ENCODE results near the gene PPIL1.

The PPIL1 gene

GRCh38 chr6:36808634-36809033 is 66.0 kb downstream of the PPIL1 start:
- no peaks in the 10 kb centered on the region for H3K27me3 ChIP-seq (ENCODE audit: insufficient read depth, low read depth)
- no peak overlapping the region for H2AFZ ChIP-seq (ENCODE audit: low read depth)
- H3K36me3 ChIP-seq (ENCODE audit: insufficient read depth), result no peaks in the 10 kb centered on the region
- no peak overlapping the region for H3K27ac ChIP-seq
- no peaks in the 10 kb centered on the region for H3K4me1 ChIP-seq (ENCODE audit: low read depth, poor library complexity, severe bottlenecking)
- H3K4me2 ChIP-seq, result no peak overlapping the region
- TF ChIP-seq, protein P1, sequence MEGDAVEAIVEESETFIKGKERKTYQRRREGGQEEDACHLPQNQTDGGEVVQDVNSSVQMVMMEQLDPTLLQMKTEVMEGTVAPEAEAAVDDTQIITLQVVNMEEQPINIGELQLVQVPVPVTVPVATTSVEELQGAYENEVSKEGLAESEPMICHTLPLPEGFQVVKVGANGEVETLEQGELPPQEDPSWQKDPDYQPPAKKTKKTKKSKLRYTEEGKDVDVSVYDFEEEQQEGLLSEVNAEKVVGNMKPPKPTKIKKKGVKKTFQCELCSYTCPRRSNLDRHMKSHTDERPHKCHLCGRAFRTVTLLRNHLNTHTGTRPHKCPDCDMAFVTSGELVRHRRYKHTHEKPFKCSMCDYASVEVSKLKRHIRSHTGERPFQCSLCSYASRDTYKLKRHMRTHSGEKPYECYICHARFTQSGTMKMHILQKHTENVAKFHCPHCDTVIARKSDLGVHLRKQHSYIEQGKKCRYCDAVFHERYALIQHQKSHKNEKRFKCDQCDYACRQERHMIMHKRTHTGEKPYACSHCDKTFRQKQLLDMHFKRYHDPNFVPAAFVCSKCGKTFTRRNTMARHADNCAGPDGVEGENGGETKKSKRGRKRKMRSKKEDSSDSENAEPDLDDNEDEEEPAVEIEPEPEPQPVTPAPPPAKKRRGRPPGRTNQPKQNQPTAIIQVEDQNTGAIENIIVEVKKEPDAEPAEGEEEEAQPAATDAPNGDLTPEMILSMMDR (conservative IDR thresholded peaks at IDR 0.05; ENCODE audit: low read depth, low read length), result no peak
- H3K9ac ChIP-seq, result no peak overlapping the region
- H3K4me3 ChIP-seq (IDR thresholded peaks at IDR 0.05; ENCODE audit: insufficient read depth, low read depth, low read length), result no peak overlapping the region
- no peaks in the 10 kb centered on the region for H3K79me2 ChIP-seq (ENCODE audit: insufficient read depth, low read depth)
- no peaks in the 10 kb centered on the region for H4K20me1 ChIP-seq (ENCODE audit: insufficient read depth)

DNA sequence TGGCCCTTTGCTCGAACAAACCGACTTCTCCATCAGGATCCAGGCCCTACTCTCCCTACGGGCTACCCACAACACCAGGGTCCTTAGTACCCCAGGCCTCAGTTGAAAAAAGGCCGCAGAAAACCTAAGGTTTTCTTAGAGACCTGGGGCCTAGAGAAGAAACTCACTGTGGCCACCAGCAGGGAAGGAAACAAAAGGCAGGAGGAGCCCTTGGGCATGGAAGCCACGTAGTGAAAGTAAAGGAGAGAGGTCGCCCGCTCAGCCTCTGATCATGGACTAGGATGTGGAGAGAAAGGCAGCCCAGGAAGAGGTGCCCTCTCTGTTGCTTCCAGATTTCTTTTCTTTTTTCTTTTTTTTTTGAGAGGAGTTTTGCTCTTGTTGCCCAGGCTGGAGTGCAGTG is 66.9 kb downstream of the PPIL1 start:
- TF ChIP-seq, protein P1 (conservative IDR thresholded peaks at IDR 0.05; ENCODE audit: low read depth, low read length), result no peak
- H4K20me1 ChIP-seq (ENCODE audit: insufficient read depth), result no peaks in the 10 kb centered on the region
- no peaks in the 10 kb centered on the region for H3K4me1 ChIP-seq (ENCODE audit: low read depth, poor library complexity, severe bottlenecking)
- H3K4me3 ChIP-seq (IDR thresholded peaks at IDR 0.05; ENCODE audit: insufficient read depth, low read depth, low read length), result no peak overlapping the region
- no peak overlapping the region for H3K9ac ChIP-seq
- H3K27ac ChIP-seq, result no peak overlapping the region
- H2AFZ ChIP-seq (ENCODE audit: low read depth), result no peak overlapping the region
- no peaks in the 10 kb centered on the region for H3K79me2 ChIP-seq (ENCODE audit: insufficient read depth, low read depth)
- H3K36me3 ChIP-seq (ENCODE audit: insufficient read depth), result no peaks in the 10 kb centered on the region
- no peaks in the 10 kb centered on the region for H3K27me3 ChIP-seq (ENCODE audit: insufficient read depth, low read depth)
- no peak overlapping the region for H3K4me2 ChIP-seq

DNA sequence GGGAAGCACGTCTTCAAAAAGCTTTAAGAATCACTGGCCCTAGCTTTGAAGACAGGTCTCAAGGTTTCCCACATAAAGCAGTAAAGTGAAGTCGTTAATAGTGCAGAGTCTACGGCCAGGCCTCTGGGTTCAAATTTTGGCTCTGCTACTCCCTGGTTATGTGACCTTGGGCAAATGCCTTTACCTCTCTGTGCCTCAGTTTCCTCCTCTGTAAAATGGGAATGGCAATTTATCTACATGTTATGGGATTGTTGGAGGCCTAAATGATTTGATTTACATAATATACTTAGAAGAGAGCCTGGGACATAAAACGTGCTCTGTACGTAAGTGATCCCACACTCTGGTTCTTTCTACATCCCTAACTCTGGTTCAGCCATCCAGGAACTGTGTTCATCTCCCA is 67.5 kb downstream of the PPIL1 start:
- no peak overlapping the region for H3K4me2 ChIP-seq
- H3K27ac ChIP-seq, result no peak overlapping the region
- no peak overlapping the region for H2AFZ ChIP-seq (ENCODE audit: low read depth)
- no peaks in the 10 kb centered on the region for H4K20me1 ChIP-seq (ENCODE audit: insufficient read depth)
- no peak overlapping the region for H3K4me3 ChIP-seq (IDR thresholded peaks at IDR 0.05; ENCODE audit: insufficient read depth, low read depth, low read length)
- H3K36me3 ChIP-seq (ENCODE audit: insufficient read depth), result no peaks in the 10 kb centered on the region
- no peaks in the 10 kb centered on the region for H3K27me3 ChIP-seq (ENCODE audit: insufficient read depth, low read depth)
- H3K9ac ChIP-seq, result no peak overlapping the region
- H3K79me2 ChIP-seq (ENCODE audit: insufficient read depth, low read depth), result no peaks in the 10 kb centered on the region
- H3K4me1 ChIP-seq (ENCODE audit: low read depth, poor library complexity, severe bottlenecking), result no peaks in the 10 kb centered on the region
- TF ChIP-seq, protein P1 (conservative IDR thresholded peaks at IDR 0.05; ENCODE audit: low read depth, low read length), result no peak

DNA sequence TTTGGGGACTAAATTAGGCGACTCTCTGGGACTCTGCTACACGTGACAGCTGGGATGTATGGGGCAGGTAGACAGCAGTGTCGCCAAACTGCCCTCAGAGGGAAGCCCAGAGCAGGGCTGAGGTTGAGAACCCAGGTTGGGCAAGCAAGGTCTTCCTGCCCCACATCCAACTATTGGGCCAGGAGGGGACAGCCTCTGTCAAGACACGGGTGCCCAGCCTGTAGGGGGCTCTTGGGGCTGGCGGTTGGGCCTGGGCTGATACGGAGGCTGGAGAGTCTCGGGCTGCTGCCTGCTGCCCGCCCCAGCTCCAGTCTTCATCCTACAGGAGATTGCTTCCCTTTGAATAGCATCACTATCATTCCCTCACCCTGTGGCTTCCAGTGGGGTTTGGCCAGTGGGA is 68.7 kb downstream of the PPIL1 start:
- Histone ChIP-seq H3K4me1 (ENCODE audit: low read depth, poor library complexity, severe bottlenecking) (no peaks in the 10 kb centered on the region), H3K4me2 (no peak overlapping the region), H3K4me3 (IDR thresholded peaks at IDR 0.05; ENCODE audit: insufficient read depth, low read depth, low read length) (no peak overlapping the region), H3K79me2 (ENCODE audit: insufficient read depth, low read depth) (no peaks in the 10 kb centered on the region), H2AFZ (ENCODE audit: low read depth) (no peak overlapping the region), H3K9ac (no peak overlapping the region), H3K36me3 (ENCODE audit: insufficient read depth) (no peaks in the 10 kb centered on the region), H3K27ac (no peak overlapping the region), H4K20me1 (ENCODE audit: insufficient read depth) (no peaks in the 10 kb centered on the region), H3K27me3 (ENCODE audit: insufficient read depth, low read depth) (no peaks in the 10 kb centered on the region)
- TF ChIP-seq, protein P1 (conservative IDR thresholded peaks at IDR 0.05; ENCODE audit: low read depth, low read length), result no peak
